Small intestine (tissue), 7 donors: Measurements from ENCODE around the gene LRRC61. TPM values are rescaled to one million over a fixed set of nuclear protein-coding genes. Genes with fewer than 3 reads are reported as not detected.

Experiments
- DNase-seq, 2 donors: peaks; one replicate each; pipeline versions ENCODE4 v3.0.0 to v3.0.0-alpha.2; 2013
- FAIRE-seq: peaks from 2 replicates; lab custom pipeline; 2012; peaks lifted over from hg19 to GRCh38; lab: Jason Lieb, UNC
- H3K27ac ChIP-seq, 3 donors: one replicate each; pipeline ENCODE4 v1.5.1; 2013; ENCODE audit warnings: low read length in 2 of 3, mild to moderate bottlenecking in 2 of 3, control low read depth in 1 of 3, inconsistent platforms in 1 of 3, low read depth in 1 of 3, moderate library complexity in 1 of 3
- H3K27me3 ChIP-seq, 3 donors: one replicate each; pipeline ENCODE4 v1.6.1; 2013; ENCODE audit warnings: low read length in 3 of 3, inconsistent platforms in 1 of 3; ENCODE audit not compliant: control insufficient read depth in 3 of 3, insufficient read depth in 3 of 3
- H3K36me3 ChIP-seq, 3 donors: one replicate each; pipeline ENCODE4 v1.6.1; 2013; ENCODE audit warnings: low read length in 3 of 3, inconsistent platforms in 1 of 3, low read depth in 1 of 3, mild to moderate bottlenecking in 1 of 3, moderate library complexity in 1 of 3; ENCODE audit not compliant: control insufficient read depth in 3 of 3, insufficient read depth in 2 of 3
- H3K4me1 ChIP-seq, 3 donors: one replicate each; pipeline ENCODE4 v1.6.1; 2013; ENCODE audit warnings: low read length in 2 of 3, inconsistent platforms in 1 of 3, low read depth in 1 of 3, mild to moderate bottlenecking in 1 of 3, moderate library complexity in 1 of 3; ENCODE audit not compliant: control insufficient read depth in 3 of 3, insufficient read depth in 2 of 3
- H3K4me3 ChIP-seq, 3 donors: one replicate each; pipeline ENCODE4 v1.5.1; 2013; ENCODE audit warnings: low read length in 3 of 3, control low read depth in 1 of 3, inconsistent platforms in 1 of 3, low read depth in 1 of 3, mild to moderate bottlenecking in 1 of 3, moderate library complexity in 1 of 3
- H3K9me3 ChIP-seq, 2 donors: one replicate each; pipeline ENCODE4 v1.6.1; 2013; ENCODE audit warnings: low read depth in 1 of 2, low read length in 1 of 2; ENCODE audit not compliant: control insufficient read depth in 2 of 2, insufficient read depth in 1 of 2
- WGBS, 3 donors: extraction: QIAGEN DNeasy Blood & Tissue Kit; methylation state at CpG; one replicate each; pipeline ENCODE4 v1.1.7; 2013; 5-methylcytosine and 5-hydroxymethylcytosine counted together
- polyA plus RNA-seq, 4 donors: library from polyadenylated mRNA; stranded (reverse) in 3 of 4; unstranded in 1 of 4; fragments of 200-250 nt in 3 of 4; fragments of 120-200 nt in 1 of 4; gene quantifications; one replicate each; pipeline versions ENCODE4 v1.2.1 to v1.2.3, GENCODE V29; 2013
- donor health status: healthy with polysubstance abuse.
- donor health status: control.
- donor health status: control.
- donor health status: Bipolar disorder and iron deficiency.
- donor health status: healthy.

The LRRC61 gene
- polyA plus RNA-seq, 4 donors = 5.6 to 23.6 (median 12.3) TPM

GRCh38 chr7:150374026-150374425, 50.9 kb downstream of the LRRC61 start:
- Histone ChIP-seq H3K27me3 (no peaks in the 10 kb centered on the region), H3K9me3 (no peaks in the 10 kb centered on the region), H3K4me1 (peaks cover 5 to 69% (median 16%) of the 10 kb centered on the region in 3 donors), H3K27ac (peak overlapping the region in 2 of 3 donors; percentile 1 to 10), H3K36me3 (peaks cover 0 to 61% (median 20%) of the 10 kb centered on the region in 3 donors), H3K4me3 (no peak overlapping the region)
- FAIRE-seq (no peak), DNase-seq (no peak)
- 46 to 68% (median 53%) methylated on average over 4 of the region's 4 CpGs for WGBS, 3 donors

GRCh38 chr7:150374472-150374871, 51.3 kb downstream of the LRRC61 start:
- Histone ChIP-seq H3K36me3 (peaks cover 0 to 59% (median 20%) of the 10 kb centered on the region in 3 donors), H3K27me3 (no peaks in the 10 kb centered on the region), H3K4me1 (peaks cover 5 to 69% (median 16%) of the 10 kb centered on the region in 3 donors), H3K4me3 (no peak overlapping the region), H3K27ac (peak overlapping the region in 2 of 3 donors; percentile 1 to 10), H3K9me3 (no peaks in the 10 kb centered on the region)
- no peak for DNase-seq
- FAIRE-seq = no peak
- WGBS, 3 donors = 60 to 79% (median 72%) methylated on average over 5 of the region's 5 CpGs

GRCh38 chr7:150375662-150376521, 52.7 kb downstream of the LRRC61 start:
- 40 to 62% (median 50%) methylated on average over 10 of the region's 10 CpGs for WGBS, 3 donors
- Histone ChIP-seq H3K36me3 (peaks cover 0 to 46% (median 18%) of the 10 kb centered on the region in 3 donors), H3K9me3 (no peaks in the 10 kb centered on the region), H3K27me3 (no peaks in the 10 kb centered on the region), H3K4me1 (peaks cover 6 to 69% (median 10%) of the 10 kb centered on the region in 3 donors), H3K4me3 (no peak overlapping the region), H3K27ac (peak overlapping the region in 2 of 3 donors; percentile 67 to 98)
- peak; percentile 39 to 60 for DNase-seq
- no peak for FAIRE-seq

GRCh38 chr7:150376560-150376959, 53.4 kb downstream of the LRRC61 start:
- Histone ChIP-seq H3K4me3 (no peak overlapping the region), H3K36me3 (peaks cover 0 to 39% (median 13%) of the 10 kb centered on the region in 3 donors), H3K27ac (peak overlapping the region; percentile 22 to 98 (median 67)), H3K27me3 (no peaks in the 10 kb centered on the region), H3K9me3 (no peaks in the 10 kb centered on the region), H3K4me1 (peaks cover 7 to 67% (median 10%) of the 10 kb centered on the region in 3 donors)
- DNase-seq (no peak), FAIRE-seq (no peak)
- 34 to 59% (median 49%) methylated on average over 6 of the region's 6 CpGs for WGBS, 3 donors

- Histone ChIP-seq H3K9me3 (no peaks in the 10 kb centered on the region), H3K4me1 (peaks cover 7 to 73% (median 14%) of the 10 kb centered on the region in 3 donors), H3K4me3 (no peak overlapping the region), H3K36me3 (peaks cover 0 to 37% (median 8%) of the 10 kb centered on the region in 3 donors), H3K27ac (peak overlapping the region; percentile 35 to 98 (median 77)), H3K27me3 (no peaks in the 10 kb centered on the region)
- FAIRE-seq (no peak), DNase-seq (no peak)
- WGBS, 3 donors = 10 to 24% (median 17%) methylated on average over 3 of the region's 3 CpGs
Observed at GRCh38 chr7:150377196-150377595, 54.0 kb downstream of the LRRC61 start.

GRCh38 chr7:150377635-150378034, 54.5 kb downstream of the LRRC61 start:
- Histone ChIP-seq H3K27me3 (no peaks in the 10 kb centered on the region), H3K9me3 (no peaks in the 10 kb centered on the region), H3K4me1 (peaks cover 10 to 76% (median 17%) of the 10 kb centered on the region in 3 donors), H3K36me3 (peaks cover 0 to 37% (median 6%) of the 10 kb centered on the region in 3 donors), H3K27ac (peak overlapping the region; percentile 35 to 98 (median 77)), H3K4me3 (no peak overlapping the region)
- no peak for FAIRE-seq
- WGBS, 3 donors = 15 to 40% (median 27%) methylated on average over 4 of the region's 4 CpGs
- DNase-seq = peak; percentile 86 to 90

GRCh38 chr7:150378115-150378852, 55.1 kb downstream of the LRRC61 start:
- peak overlapping the region; percentile 39 to 87 (median 87) for H3K4me3 ChIP-seq
- DNase-seq (peak; percentile 82 to 90), FAIRE-seq (no peak)
- no peaks in the 10 kb centered on the region for H3K27me3 ChIP-seq
- WGBS, 3 donors = 2 to 3% (median 2%) methylated on average over 32 of the region's 32 CpGs
- H3K36me3 ChIP-seq = peaks cover 0 to 31% (median 4%) of the 10 kb centered on the region in 3 donors
- peaks cover 10 to 75% (median 14%) of the 10 kb centered on the region in 3 donors for H3K4me1 ChIP-seq
- no peaks in the 10 kb centered on the region for H3K9me3 ChIP-seq
- peak overlapping the region; percentile 88 to 98 (median 96) for H3K27ac ChIP-seq

GRCh38 chr7:150378853-150379440, 55.8 kb downstream of the LRRC61 start, which contains the start of gene ZNF775:
ZNF775 (plus strand) TSS chr7:150379330; CDS start chr7:150388471, 9,141 bp downstream.
- Histone ChIP-seq H3K27ac (peak within 1 kb of the TSS; percentile 88 to 98 (median 96)), H3K4me1 (peaks cover 10 to 75% (median 13%) of the 10 kb centered on the region in 3 donors), H3K36me3 (peaks cover 0 to 25% (median 4%) of the 10 kb centered on the region in 3 donors), H3K4me3 (peak within 1 kb of the TSS; percentile 87 to 90 (median 87)), H3K27me3 (no peaks in the 10 kb centered on the region), H3K9me3 (no peaks in the 10 kb centered on the region)
- FAIRE-seq = no peak
- 0 to 1% (median 0%) methylated on average over 37 to 60 of the region's 60 CpGs for WGBS, 3 donors
- DNase-seq = peak; percentile 97
